HepG2 (cell line): Measurements from ENCODE around the gene TAMALIN. TPM values are rescaled to one million over a fixed set of nuclear protein-coding genes. Genes with fewer than 3 reads are reported as not detected.
A peak's percentile ranks its signal among the peaks of the same experiment; 100 is the strongest.

Experiments used
- ATAC-seq: fragments of 200-7000 bp; cut with Tn5 transposase; 3 replicates; pipeline ENCODE4 v1.9.1; 2020; ENCODE audit warnings: mild to moderate bottlenecking, moderate library complexity
- BruUV-seq: library from RNA; stranded (reverse); fragments of 400-500 nt; replicated peaks from 2 replicates; lab custom pipeline; 2021; lab: Mats Ljungman, UMichigan
- CTCF ChIA-PET: fragments of 300-600 bp; formaldehyde crosslinking; extraction: SDS; loops from one replicate; lab custom pipeline; 2021; ENCODE audit warnings: low total read pairs, inconsistent platforms, low intra/inter-chr PET ratio; lab: Yijun Ruan, JAX
- POLR2A ChIA-PET: fragments of 350-600 bp; sonication (Branson Sonifier 250); formaldehyde crosslinking; loops from one replicate; lab custom pipeline; 2020; ENCODE audit warnings: antibody characterized with exemption, inconsistent platforms; lab: Yijun Ruan, JAX
- DNase-seq: peaks from one replicate; pipeline ENCODE4 v3.0.0-alpha.2; 2015; ENCODE audit warnings: low spot score
- FAIRE-seq: peaks from 3 replicates; lab custom pipeline; 2011; peaks lifted over from hg19 to GRCh38; lab: Jason Lieb, UNC
- H2AFZ ChIP-seq: one replicate; pipeline ENCODE4 v1.6.1; 2011; ENCODE audit warnings: low read length, inconsistent platforms
- H3K27ac ChIP-seq: fragments of 300-600 bp; 3 replicates; pipeline ENCODE4 v1.8.0; 2011; ENCODE audit warnings: mixed run types, mild to moderate bottlenecking, mixed read lengths, low read length, inconsistent platforms; ENCODE audit not compliant: insufficient read depth; ENCODE audit errors: extremely low read length
- H3K27me3 ChIP-seq, 2 experiments: fragments of 200-600 bp in 1 of 2; 2 replicates in 1 of 2; 3 replicates in 1 of 2; pipeline versions ENCODE4 v1.6.0 to v1.8.0; 2011; ENCODE audit warnings: low read length in 2 of 2, mild to moderate bottlenecking in 2 of 2, moderate library complexity in 2 of 2, inconsistent platforms in 1 of 2; ENCODE audit not compliant: insufficient read depth in 2 of 2, control insufficient read depth in 1 of 2
- H3K36me3 ChIP-seq, 2 experiments: fragments of 200-600 bp in 1 of 2; replicated peaks in 1 of 2; 2 replicates in 1 of 2; 3 replicates in 1 of 2; pipeline versions ENCODE4 v1.5.1 to v1.8.0; 2011; ENCODE audit warnings: low read length in 2 of 2, inconsistent platforms in 1 of 2; ENCODE audit not compliant: insufficient read depth in 2 of 2, control insufficient read depth in 1 of 2
- H3K4me1 ChIP-seq: 2 replicates; pipeline ENCODE4 v1.5.1; 2012; ENCODE audit warnings: low read length, inconsistent platforms; ENCODE audit not compliant: insufficient read depth
- H3K4me2 ChIP-seq: 2 replicates; pipeline ENCODE4 v1.6.0; 2011; ENCODE audit warnings: low read depth, low read length, inconsistent platforms
- H3K4me3 ChIP-seq, 3 experiments: fragments of 200-600 bp in 1 of 3; sonication (generic), shearing (Covaris generic) in 1 of 3; replicated peaks in 1 of 3; 2 replicates each; pipeline ENCODE4 v1.5.1; 2011 to 2016; ENCODE audit warnings: low read length in 3 of 3, inconsistent platforms in 2 of 3, low read depth in 2 of 3, mild to moderate bottlenecking in 2 of 3, control low read depth in 1 of 3, mixed read lengths in 1 of 3; ENCODE audit not compliant: insufficient read depth in 1 of 3
- H3K79me2 ChIP-seq: one replicate; pipeline ENCODE4 v1.6.1; 2011; ENCODE audit warnings: low read length, inconsistent platforms; ENCODE audit not compliant: insufficient read depth
- H3K9ac ChIP-seq: 2 replicates; pipeline ENCODE4 v1.6.0; 2011; ENCODE audit warnings: mild to moderate bottlenecking, low read depth, low read length, inconsistent platforms; ENCODE audit not compliant: insufficient read depth
- H3K9me3 ChIP-seq: 2 replicates; pipeline ENCODE4 v1.5.1; 2012; ENCODE audit warnings: mild to moderate bottlenecking, low read length
- H4K20me1 ChIP-seq: 2 replicates; pipeline ENCODE4 v1.6.0; 2011; ENCODE audit warnings: inconsistent platforms, mild to moderate bottlenecking, low read length, moderate library complexity; ENCODE audit not compliant: insufficient read depth
- ETS1 ChIP-seq: sonication (generic); formaldehyde crosslinking; IDR thresholded peaks from 2 replicates; pipeline ENCODE4 v1.4.0; 2020; ENCODE audit warnings: missing genetic modification reagents
- HIVEP1 ChIP-seq: sonication (generic); formaldehyde crosslinking; IDR thresholded peaks from 2 replicates; pipeline ENCODE4 v1.4.0; 2020; ENCODE audit warnings: mild to moderate bottlenecking, missing genetic modification reagents
- PRDM15 ChIP-seq: sonication (generic); formaldehyde crosslinking; IDR thresholded peaks from 2 replicates; pipeline ENCODE4 v1.4.0; 2020; ENCODE audit warnings: missing genetic modification reagents
- RBFOX2 ChIP-seq: fragments of 200-400 bp; formaldehyde crosslinking; IDR thresholded peaks from 2 replicates; pipeline ENCODE4 v1.6.1; 2017; ENCODE audit warnings: low read depth, mild to moderate bottlenecking, low read length
- SMAD9 ChIP-seq: sonication (generic); formaldehyde crosslinking; IDR thresholded peaks from 2 replicates; pipeline ENCODE4 v1.5.1; 2020; ENCODE audit warnings: mild to moderate bottlenecking, missing genetic modification reagents
- TFDP1 ChIP-seq: IDR thresholded peaks from 2 replicates; pipeline ENCODE4 v1.6.1; 2016; ENCODE audit warnings: missing compliant biosample characterization, missing genetic modification reagents, borderline replicate concordance
- ZNF350 ChIP-seq: sonication (generic); formaldehyde crosslinking; IDR thresholded peaks from 2 replicates; pipeline ENCODE4 v1.4.0; 2020; ENCODE audit warnings: mild to moderate bottlenecking, low read depth, missing genetic modification reagents, borderline replicate concordance
- ZNF790 ChIP-seq: sonication (generic); formaldehyde crosslinking; IDR thresholded peaks from 2 replicates; pipeline ENCODE4 v1.8.0; 2022; ENCODE audit warnings: missing genetic modification reagents, mild to moderate bottlenecking, borderline replicate concordance
- WGBS: methylation state at CpG from one replicate; pipeline ENCODE4 v1.1.6; 2017; ENCODE audit warnings: low lambda C conversion rate; 5-methylcytosine and 5-hydroxymethylcytosine counted together
- in situ Hi-C: cut with HindIII; loops from 2 replicates; pipeline ENCODE4 v1.10.0; 2017; ENCODE audit warnings: low pct_unique_long_range_greater_than_20kb; ENCODE audit not compliant: extremely low pct_ligation_motif_present
- intact Hi-C: fragments of 100-400 bp; cut with micrococcal nuclease; formaldehyde crosslinking; loops from one replicate; pipeline ENCODE4 v1.10.0; 2022; ENCODE audit not compliant: unreplicated experiment
- polyA plus RNA-seq, 8 experiments: library from polyadenylated mRNA; depleted of rRNA in 3 of 8; stranded (reverse) in 7 of 8; unstranded in 1 of 8; fragments of >200 nt; fragmentation: Illumina TruSeq in 4 of 8; extraction: Trizol in 4 of 8; gene quantifications; 2 replicates each; pipeline versions ENCODE4 v1.2.1 to v1.2.3, GENCODE V29; 2011 to 2016; ENCODE audit warnings: low read depth in 4 of 8, missing spikeins in 1 of 8, mixed read lengths in 1 of 8; ENCODE audit not compliant: insufficient read depth in 1 of 8
- total RNA-seq, 5 experiments: library from RNA; depleted of rRNA; stranded (reverse); fragments of >200 nt; fragmentation: Illumina TruSeq; extraction: Trizol; gene quantifications; 2 replicates each; pipeline ENCODE4 v1.2.3, GENCODE V29; 2016; ENCODE audit warnings: low read depth in 1 of 5

TAMALIN gene
- total and polyA plus RNA-seq, 2 of the 13 experiments (the other 11 are each of a cell fraction or from before 2014, with no cell fraction given), result 2.9 to 10.9 TPM

- Histone ChIP-seq H3K79me2 (no peaks in the 10 kb centered on the region), H2AFZ (no peak overlapping the region), H3K4me3 (no peak overlapping the region), H3K27me3 (no peaks in the 10 kb centered on the region), H4K20me1 (no peaks in the 10 kb centered on the region), H3K27ac (no peak overlapping the region), H3K9ac (no peak overlapping the region), H3K9me3 (no peaks in the 10 kb centered on the region), H3K4me1 (peaks cover 37% of the 10 kb centered on the region), H3K4me2 (no peak overlapping the region), H3K36me3 (peaks cover 9 to 38% of the 10 kb centered on the region in 2 experiments)
- no peak for DNase-seq
- ATAC-seq, result no peak
- WGBS, result 87% methylated on average over 22 of the region's 25 CpGs
- no TSS peak for BruUV-seq
- FAIRE-seq, result no peak
- ChIA-PET CTCF (no interaction called here), POLR2A (interaction anchor here (5.3 kb wide), 1 partner anchor 7 kb away, joined by 58 read pairs; the partner anchor contains the start of gene NR4A1)
- intact Hi-C loops, result no loop called here
- TF ChIP-seq ETS1 (CRISPR knock-in tag), result no peak
- no peak for TF ChIP-seq HIVEP1 (CRISPR knock-in tag)
- TF ChIP-seq RBFOX2, result peak; percentile 21; the same call in 1 of the 2 replicates
- TF ChIP-seq ZNF790 (CRISPR knock-in tag), result no peak
- no peak for TF ChIP-seq ZNF350 (CRISPR knock-in tag)
- TF ChIP-seq PRDM15 (CRISPR knock-in tag), result no peak
- TF ChIP-seq SMAD9, result no peak
- TF ChIP-seq TFDP1 (CRISPR knock-in tag), result no peak
- in situ Hi-C loops, result no loop called here
Measured at GRCh38 chr12:52058631-52059361, 52.0 kb downstream of the TAMALIN start.
